ENCODE results near the gene JMJD8. TPM values are rescaled to one million over a fixed set of nuclear protein-coding genes. Genes with fewer than 3 reads are reported as not detected.

JMJD8 gene
- polyA plus RNA-seq, result 10 to 100 TPM; 23.0 to 46.2 (median 31.9) TPM
- long read RNA-seq, donor 1, result 0 reads
- long read RNA-seq, donor 2, partial matches to known transcripts, result 0 of 6 reads
- long read RNA-seq, donor 2, other reads (novel, unspliced or antisense), result 0 of 6 reads
- long read RNA-seq, donor 3, partial matches to known transcripts, result 79 of 82 reads
- long read RNA-seq, donor 3, other reads (novel, unspliced or antisense), result 0 of 82 reads
- long read RNA-seq, donor 4, partial matches to known transcripts, result 0 of 1 reads
- long read RNA-seq, donor 4, other reads (novel, unspliced or antisense), result 0 of 1 reads
- long read RNA-seq, donor 5, partial matches to known transcripts, result 0 of 2 reads
- long read RNA-seq, donor 5, other reads (novel, unspliced or antisense), result 0 of 2 reads
- long read RNA-seq, donor 6, transcript JMJD8-201 (9 exons, 2,038 nt), result major isoform, 5 of 7 reads
- long read RNA-seq, donor 6, partial matches to known transcripts, result 0 of 7 reads
- long read RNA-seq, donor 6, other reads (novel, unspliced or antisense), result 0 of 7 reads
- long read RNA-seq, donor 7, transcript JMJD8-201 (9 exons, 2,038 nt), result major isoform, 11 of 14 reads
- long read RNA-seq, donor 7, partial matches to known transcripts, result 0 of 14 reads
- long read RNA-seq, donor 7, other reads (novel, unspliced or antisense), result 0 of 14 reads
- long read RNA-seq, donor 8, partial matches to known transcripts, result 0 of 2 reads
- long read RNA-seq, donor 8, other reads (novel, unspliced or antisense), result 0 of 2 reads
- long read RNA-seq, donor 9, partial matches to known transcripts, result 0 of 1 reads
- long read RNA-seq, donor 9, other reads (novel, unspliced or antisense), result 0 of 1 reads
- long read RNA-seq, donor 10, transcript JMJD8-201 (9 exons, 2,038 nt), result major isoform, 7 of 8 reads
- long read RNA-seq, donor 10, partial matches to known transcripts, result 0 of 8 reads
- long read RNA-seq, donor 10, other reads (novel, unspliced or antisense), result 0 of 8 reads

GRCh38 chr16:684071-684794 is at the start of gene JMJD8:
Gene JMJD8, minus strand, starts transcription at chr16:684334. Its CDS starts 15 bp downstream, at chr16:684319.
- Histone ChIP-seq H3K27ac (ENCODE audit: low read depth in 1 of 3, low read length in 2 of 3) (peak within 1 kb of the TSS; percentile 69 to 77 (median 74)), H3K27me3 (ENCODE audit: control insufficient read depth in 3 of 3, insufficient read depth in 3 of 3, low read length in 3 of 3) (no peaks in the 10 kb centered on the region), H3K4me3 (ENCODE audit: low read depth in 1 of 3, low read length in 3 of 3) (peak within 1 kb of the TSS; percentile 55 to 78 (median 67)), H3K4me1 (ENCODE audit: control insufficient read depth in 3 of 3, insufficient read depth in 2 of 3, low read depth in 1 of 3, low read length in 2 of 3) (peaks cover 4 to 31% (median 7%) of the 10 kb centered on the region in 3 donors), H3K36me3 (ENCODE audit: control insufficient read depth in 3 of 3, insufficient read depth in 2 of 3, low read depth in 1 of 3, low read length in 3 of 3) (peaks cover 5 to 63% (median 12%) of the 10 kb centered on the region in 3 donors), H3K9me3 (ENCODE audit: control insufficient read depth in 2 of 2, insufficient read depth in 1 of 2, low read depth in 1 of 2, low read length in 1 of 2) (no peaks in the 10 kb centered on the region)
- 1 to 3% (median 2%) methylated on average over 60 to 91 of the region's 91 CpGs for WGBS, 3 donors
- no peak for FAIRE-seq
- peak; percentile 96 to 98 for DNase-seq

- Histone ChIP-seq H3K36me3 (ENCODE audit: control insufficient read depth in 3 of 3, insufficient read depth in 2 of 3, low read depth in 1 of 3, low read length in 3 of 3) (peaks cover 2 to 91% (median 12%) of the 10 kb centered on the region in 3 donors), H3K9me3 (ENCODE audit: control insufficient read depth in 2 of 2, insufficient read depth in 1 of 2, low read depth in 1 of 2, low read length in 1 of 2) (no peaks in the 10 kb centered on the region), H3K27ac (ENCODE audit: low read depth in 1 of 3, low read length in 2 of 3) (no peak overlapping the region), H3K4me1 (ENCODE audit: control insufficient read depth in 3 of 3, insufficient read depth in 2 of 3, low read depth in 1 of 3, low read length in 2 of 3) (peaks cover 0 to 4% (median 1%) of the 10 kb centered on the region in 3 donors), H3K4me3 (ENCODE audit: low read depth in 1 of 3, low read length in 3 of 3) (no peak overlapping the region), H3K27me3 (ENCODE audit: control insufficient read depth in 3 of 3, insufficient read depth in 3 of 3, low read length in 3 of 3) (peaks cover 0 to under 1% (median 0%) of the 10 kb centered on the region in 3 donors)
- FAIRE-seq (no peak), DNase-seq (no peak)
- 84 to 90% (median 85%) methylated on average over 34 of the region's 34 CpGs for WGBS, 3 donors
Measured at GRCh38 chr16:733382-734207, 49.5 kb upstream of the JMJD8 start.

DNA sequence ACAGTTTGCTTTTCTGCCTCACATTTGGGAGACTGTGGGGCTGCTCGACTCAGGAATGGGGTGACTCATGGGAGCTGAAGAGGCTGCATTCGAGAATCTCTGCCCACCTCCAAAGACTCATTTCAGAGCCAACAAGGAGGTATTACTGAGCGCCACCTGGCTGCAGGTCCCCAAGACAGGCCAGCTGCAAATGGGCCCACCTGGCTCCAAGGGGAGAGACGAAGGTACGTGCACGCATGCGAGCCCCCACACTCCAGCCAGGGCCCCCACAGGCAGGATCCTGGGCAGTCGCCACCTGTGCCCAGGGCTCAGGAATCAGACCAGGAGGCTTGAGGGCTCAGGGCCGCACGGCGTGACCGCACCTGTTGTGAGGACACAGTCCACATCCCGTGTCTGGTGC is 48.8 kb upstream of the JMJD8 start:
- Histone ChIP-seq H3K4me3 (ENCODE audit: low read depth in 1 of 3, low read length in 3 of 3) (no peak overlapping the region), H3K27ac (ENCODE audit: low read depth in 1 of 3, low read length in 2 of 3) (no peak overlapping the region), H3K36me3 (ENCODE audit: control insufficient read depth in 3 of 3, insufficient read depth in 2 of 3, low read depth in 1 of 3, low read length in 3 of 3) (peaks cover 2 to 86% (median 12%) of the 10 kb centered on the region in 3 donors), H3K4me1 (ENCODE audit: control insufficient read depth in 3 of 3, insufficient read depth in 2 of 3, low read depth in 1 of 3, low read length in 2 of 3) (peaks cover 0 to 6% (median 4%) of the 10 kb centered on the region in 3 donors), H3K9me3 (ENCODE audit: control insufficient read depth in 2 of 2, insufficient read depth in 1 of 2, low read depth in 1 of 2, low read length in 1 of 2) (no peaks in the 10 kb centered on the region), H3K27me3 (ENCODE audit: control insufficient read depth in 3 of 3, insufficient read depth in 3 of 3, low read length in 3 of 3) (peaks cover 0 to 3% (median 0%) of the 10 kb centered on the region in 3 donors)
- FAIRE-seq, result no peak
- no peak for DNase-seq
- 88 to 89% (median 88%) methylated on average over 13 of the region's 13 CpGs for WGBS, 3 donors

DNA sequence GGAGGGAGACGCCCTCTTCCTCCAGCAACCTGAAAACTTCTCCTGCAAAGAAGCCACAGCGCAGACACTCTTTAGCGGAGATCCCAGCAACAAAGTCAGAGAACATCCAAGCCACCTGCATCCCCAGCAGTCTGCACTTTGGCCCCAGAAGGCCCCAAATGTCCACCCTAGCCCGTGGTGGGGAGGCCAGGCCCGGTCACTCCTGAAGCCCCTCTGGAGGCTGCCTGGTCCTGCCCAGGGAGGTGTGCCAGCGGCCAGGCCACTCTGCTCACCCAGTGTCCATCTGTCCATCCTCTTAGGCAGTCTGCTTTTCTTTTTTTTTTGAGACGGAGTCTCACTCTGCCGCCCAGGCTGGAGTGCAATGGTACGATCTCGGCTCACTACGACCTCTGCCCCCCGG is 48.2 kb upstream of the JMJD8 start:
- H3K4me3 ChIP-seq (ENCODE audit: low read depth in 1 of 3, low read length in 3 of 3), result no peak overlapping the region
- FAIRE-seq (no peak), DNase-seq (no peak)
- 91 to 97% (median 93%) methylated on average over 12 of the region's 12 CpGs for WGBS, 3 donors
- H3K27me3 ChIP-seq (ENCODE audit: control insufficient read depth in 3 of 3, insufficient read depth in 3 of 3, low read length in 3 of 3), result peaks cover 0 to 6% (median 2%) of the 10 kb centered on the region in 3 donors
- H3K27ac ChIP-seq (ENCODE audit: low read depth in 1 of 3, low read length in 2 of 3), result no peak overlapping the region
- H3K36me3 ChIP-seq (ENCODE audit: control insufficient read depth in 3 of 3, insufficient read depth in 2 of 3, low read depth in 1 of 3, low read length in 3 of 3), result peaks cover 2 to 80% (median 12%) of the 10 kb centered on the region in 3 donors
- H3K9me3 ChIP-seq (ENCODE audit: control insufficient read depth in 2 of 2, insufficient read depth in 1 of 2, low read depth in 1 of 2, low read length in 1 of 2), result no peaks in the 10 kb centered on the region
- peaks cover 0 to 12% (median 4%) of the 10 kb centered on the region in 3 donors for H3K4me1 ChIP-seq (ENCODE audit: control insufficient read depth in 3 of 3, insufficient read depth in 2 of 3, low read depth in 1 of 3, low read length in 2 of 3)

DNA sequence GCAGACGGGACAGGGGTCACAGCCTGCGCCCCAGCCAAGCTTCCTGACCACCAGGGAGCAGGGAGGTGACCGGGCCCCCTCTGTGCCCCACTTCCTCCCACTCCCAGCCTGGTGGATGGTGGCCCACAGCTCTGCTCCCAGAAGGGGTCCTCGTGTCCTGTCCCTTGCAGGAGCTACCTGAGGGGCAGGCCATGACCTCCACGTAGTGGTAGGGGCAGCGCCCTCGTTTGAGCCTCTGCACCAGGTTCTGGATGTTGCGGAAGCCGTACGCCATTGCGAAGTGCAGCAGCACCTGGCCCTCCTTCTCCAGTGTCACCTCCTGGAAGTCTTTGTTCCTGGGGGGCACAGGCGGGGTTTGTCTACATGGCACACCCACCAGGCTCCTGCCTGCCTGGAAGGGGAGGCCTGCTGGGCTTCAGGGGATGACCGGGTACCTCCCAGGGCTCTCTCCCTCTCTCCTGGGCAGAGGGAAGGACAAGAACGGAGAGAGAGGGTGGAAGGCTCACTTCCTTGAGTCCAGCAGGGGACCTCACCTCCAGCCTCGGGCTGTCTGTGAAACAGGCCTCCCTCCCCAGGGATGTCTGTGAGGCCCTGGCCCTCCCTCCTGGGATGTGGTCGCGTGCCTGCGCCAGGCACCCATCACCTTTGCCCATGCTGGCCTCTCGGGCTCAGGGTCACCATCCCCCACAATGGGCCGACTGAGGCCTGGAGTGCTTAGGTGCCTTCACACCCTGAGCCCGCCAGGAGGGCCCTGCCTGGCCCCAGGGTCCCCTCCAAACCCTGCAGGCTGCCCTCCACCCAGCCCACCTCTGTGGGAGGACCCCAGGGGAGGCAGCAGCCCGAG is 46.8 kb upstream of the JMJD8 start:
- no peak overlapping the region for H3K4me3 ChIP-seq (ENCODE audit: low read depth in 1 of 3, low read length in 3 of 3)
- peaks cover 0 to 17% (median 6%) of the 10 kb centered on the region in 3 donors for H3K27me3 ChIP-seq (ENCODE audit: control insufficient read depth in 3 of 3, insufficient read depth in 3 of 3, low read length in 3 of 3)
- H3K36me3 ChIP-seq (ENCODE audit: control insufficient read depth in 3 of 3, insufficient read depth in 2 of 3, low read depth in 1 of 3, low read length in 3 of 3), result peaks cover 2 to 66% (median 10%) of the 10 kb centered on the region in 3 donors
- no peak overlapping the region for H3K27ac ChIP-seq (ENCODE audit: low read depth in 1 of 3, low read length in 2 of 3)
- FAIRE-seq (no peak), DNase-seq (no peak)
- WGBS, 3 donors, result 86 to 90% (median 87%) methylated on average over 16 to 22 of the region's 22 CpGs
- H3K4me1 ChIP-seq (ENCODE audit: control insufficient read depth in 3 of 3, insufficient read depth in 2 of 3, low read depth in 1 of 3, low read length in 2 of 3), result peaks cover 0 to 19% (median 4%) of the 10 kb centered on the region in 3 donors
- H3K9me3 ChIP-seq (ENCODE audit: control insufficient read depth in 2 of 2, insufficient read depth in 1 of 2, low read depth in 1 of 2, low read length in 1 of 2), result no peaks in the 10 kb centered on the region

DNA sequence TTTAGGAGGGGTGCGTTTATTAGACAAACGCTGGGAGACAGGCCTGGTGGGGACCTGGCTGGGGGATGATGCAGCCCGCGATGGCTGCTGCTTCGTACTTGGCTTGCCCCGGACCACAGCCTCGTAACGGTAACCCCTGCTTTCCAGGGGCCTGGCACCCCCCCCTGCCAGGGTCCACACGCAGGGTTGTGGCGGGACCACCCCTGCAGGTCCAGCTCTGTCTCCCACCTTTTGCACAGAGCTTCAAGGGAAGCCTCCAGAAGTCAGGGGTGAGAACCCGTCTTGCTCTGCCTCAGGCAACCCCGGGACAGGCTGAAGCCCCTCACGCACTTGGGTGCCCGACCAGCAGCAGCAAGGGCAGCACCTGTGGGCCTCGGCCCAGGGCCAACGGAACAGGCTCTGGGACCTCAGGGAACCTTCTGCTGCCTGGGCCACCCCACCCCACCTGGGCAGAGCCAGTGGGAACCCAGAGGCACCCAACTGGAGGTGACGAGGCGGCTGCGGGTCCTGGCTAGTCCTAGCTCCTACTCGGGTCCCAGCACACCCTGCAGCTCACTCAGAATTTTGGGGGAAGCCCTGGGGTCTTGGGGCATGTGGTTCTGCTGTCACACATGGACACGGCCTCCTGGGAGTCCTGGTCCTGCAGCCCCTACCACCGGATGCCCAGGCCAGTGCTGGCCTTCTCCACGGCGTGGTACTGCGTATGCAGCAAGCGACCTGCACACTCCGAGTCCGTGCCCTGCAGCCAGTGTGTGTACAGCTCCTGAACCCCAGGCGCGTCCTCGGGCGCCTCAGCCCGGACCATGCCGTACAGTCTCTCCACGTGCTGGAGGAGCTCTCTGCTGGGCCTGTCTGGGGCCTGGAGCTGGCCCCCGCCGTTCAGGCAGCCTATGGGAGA is 45.9 kb upstream of the JMJD8 start:
- Histone ChIP-seq H3K27ac (ENCODE audit: low read depth in 1 of 3, low read length in 2 of 3) (no peak overlapping the region), H3K36me3 (ENCODE audit: control insufficient read depth in 3 of 3, insufficient read depth in 2 of 3, low read depth in 1 of 3, low read length in 3 of 3) (peaks cover 2 to 57% (median 10%) of the 10 kb centered on the region in 3 donors), H3K4me3 (ENCODE audit: low read depth in 1 of 3, low read length in 3 of 3) (no peak overlapping the region), H3K4me1 (ENCODE audit: control insufficient read depth in 3 of 3, insufficient read depth in 2 of 3, low read depth in 1 of 3, low read length in 2 of 3) (peaks cover 0 to 19% (median 4%) of the 10 kb centered on the region in 3 donors), H3K9me3 (ENCODE audit: control insufficient read depth in 2 of 2, insufficient read depth in 1 of 2, low read depth in 1 of 2, low read length in 1 of 2) (no peaks in the 10 kb centered on the region), H3K27me3 (ENCODE audit: control insufficient read depth in 3 of 3, insufficient read depth in 3 of 3, low read length in 3 of 3) (peaks cover 0 to 22% (median 8%) of the 10 kb centered on the region in 3 donors)
- DNase-seq, result no peak
- WGBS, 3 donors, result 90 to 93% (median 92%) methylated on average over 33 to 37 of the region's 37 CpGs
- no peak for FAIRE-seq
